GM19351 (cell line): ENCODE results near the gene TCF4.

Experiments used
- ATAC-seq: cut with Tn5 transposase; IDR thresholded peaks from one replicate; pipeline ENCODE4 v1.9.1; 2021; ENCODE audit warnings: mild to moderate bottlenecking, moderate library complexity; ENCODE audit not compliant: unreplicated experiment

TCF4 gene

DNA sequence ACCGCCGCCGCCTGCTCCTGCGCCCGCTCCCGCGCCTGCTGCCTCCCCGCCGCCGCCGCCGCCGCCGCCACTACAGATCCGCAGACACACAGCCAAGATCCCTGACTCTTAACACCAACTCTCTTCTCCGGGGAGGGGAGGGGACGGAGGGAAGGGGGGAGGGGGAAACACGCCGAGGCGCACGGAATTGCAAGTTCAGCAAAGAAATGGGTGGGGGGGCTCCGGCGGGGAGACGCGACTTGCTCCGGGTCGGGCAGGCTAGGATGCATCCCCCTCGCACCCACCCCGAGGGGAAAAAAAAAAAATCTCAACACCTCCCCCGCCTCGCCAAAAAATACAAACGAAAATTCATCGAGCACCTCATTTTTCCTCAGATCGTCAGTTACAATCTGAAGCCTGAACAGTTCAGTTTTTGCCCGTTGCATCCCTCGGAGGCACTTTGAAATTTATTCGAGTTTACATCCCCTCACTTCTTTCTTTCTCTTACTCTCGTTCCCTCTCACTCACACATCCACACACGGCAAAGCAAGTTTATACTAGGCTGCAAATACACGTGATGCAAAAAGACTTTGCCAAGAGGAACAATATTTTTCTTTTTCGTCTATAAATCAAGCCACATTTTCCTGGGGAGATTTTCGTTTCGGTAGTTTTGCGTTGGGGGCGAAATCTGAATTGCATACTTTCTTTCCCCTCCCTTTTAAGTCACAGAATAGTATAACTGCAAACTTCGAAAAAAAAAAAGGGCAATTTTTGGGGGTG is at the start of gene TCF4:
TSS of gene TCF4 (minus strand) at position 82 of the 759 bp plus-strand sequence. CDS start 1,076 bp downstream, outside the sequence.
- no peak for ATAC-seq

DNA sequence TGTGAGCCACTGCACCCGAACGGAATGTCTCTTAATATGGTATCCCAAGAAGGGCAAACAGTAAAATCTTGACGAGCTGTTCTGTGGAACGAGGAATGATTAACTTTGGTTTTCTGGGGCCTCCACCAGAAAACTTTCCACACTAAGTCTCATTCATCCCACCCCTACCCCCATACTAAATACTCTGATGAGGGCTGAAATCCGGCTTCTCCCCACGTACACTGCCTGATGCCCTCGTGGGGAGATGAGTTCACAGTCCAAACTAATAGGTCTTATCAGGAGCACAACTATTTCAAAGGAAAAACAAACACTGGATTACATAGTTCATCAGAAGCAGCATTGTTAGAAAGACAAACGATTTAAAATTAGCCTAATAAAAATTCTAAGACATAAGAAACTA is 49.2 kb upstream of the TCF4 start:
- ATAC-seq = no peak

DNA sequence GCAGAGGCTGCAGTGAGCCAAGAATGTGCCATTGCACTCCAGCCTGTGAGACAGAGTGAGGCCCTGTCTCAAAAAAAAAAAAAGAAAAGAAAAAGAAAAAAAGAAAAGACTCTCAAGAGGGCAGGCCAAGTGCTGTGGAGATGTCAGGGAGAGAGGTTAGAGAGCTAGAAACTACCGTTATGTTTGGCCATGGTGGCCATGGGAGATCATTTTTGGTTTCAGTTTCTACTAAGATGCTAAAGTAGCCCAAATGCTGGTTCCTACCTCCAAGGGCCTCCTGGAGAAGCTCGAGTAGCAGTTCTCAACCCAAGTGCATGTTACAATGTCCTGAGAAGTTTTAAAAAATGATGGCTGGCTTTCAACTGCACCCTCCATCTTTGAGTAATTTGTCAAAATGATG is 47.4 kb upstream of the TCF4 start:
- ATAC-seq = no peak

DNA sequence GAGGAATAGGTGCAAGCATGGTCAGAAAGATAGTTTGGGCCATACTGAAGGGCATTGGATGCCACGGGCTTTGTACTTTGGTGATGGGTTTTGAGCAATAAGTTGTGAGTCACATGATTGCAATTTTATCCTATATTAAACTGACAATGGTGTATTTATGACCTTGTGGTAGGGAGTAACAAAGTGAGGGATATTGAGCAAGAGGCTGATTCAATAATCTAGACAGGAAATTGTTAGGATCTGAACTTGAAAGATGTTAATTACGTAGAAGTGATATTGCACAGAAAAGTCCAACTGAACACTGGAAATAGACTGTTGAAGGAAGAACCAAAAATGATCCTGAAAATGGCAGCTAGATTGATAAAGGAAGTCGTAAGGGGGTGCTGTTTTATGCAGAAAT is 46.6 kb upstream of the TCF4 start:
- no peak for ATAC-seq

DNA sequence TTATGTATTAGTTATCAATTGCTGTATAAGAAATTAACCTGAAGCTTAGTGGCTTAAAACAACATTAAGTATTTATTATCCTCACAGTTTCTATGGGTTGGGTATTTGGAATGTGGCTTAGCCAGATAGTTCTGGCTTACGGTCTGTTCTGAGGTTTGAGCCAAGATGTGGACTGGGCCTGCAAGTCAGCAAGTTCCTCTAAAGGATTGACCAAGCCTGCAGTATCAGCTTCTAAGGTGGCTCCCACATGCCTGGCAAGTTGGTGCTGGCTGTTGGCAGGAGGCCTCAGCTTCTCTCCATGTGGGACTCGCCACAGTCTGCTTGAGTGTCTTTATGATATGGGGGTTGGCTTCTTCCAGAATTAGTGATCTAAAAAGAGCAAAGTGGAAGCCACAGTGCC is 45.0 kb upstream of the TCF4 start:
- no peak for ATAC-seq

DNA sequence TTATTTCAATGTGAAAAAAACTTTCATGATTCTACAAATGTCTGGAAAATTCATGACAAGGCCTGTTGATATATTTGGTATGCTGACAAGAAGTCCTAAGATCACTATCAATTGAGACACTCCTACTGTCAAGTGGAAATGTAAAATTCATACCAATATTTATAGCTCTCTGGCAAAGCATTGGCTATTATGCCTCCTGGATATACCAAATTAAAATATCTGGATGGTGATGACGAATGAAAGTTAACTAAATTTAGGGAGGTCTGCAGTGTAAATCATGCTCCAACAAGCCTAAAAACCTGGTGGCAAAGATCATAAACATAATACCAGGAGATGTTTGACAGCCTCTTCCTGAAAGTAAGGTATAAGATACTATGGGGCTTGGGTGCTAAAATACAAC is 41.1 kb upstream of the TCF4 start:
- ATAC-seq = no peak

DNA sequence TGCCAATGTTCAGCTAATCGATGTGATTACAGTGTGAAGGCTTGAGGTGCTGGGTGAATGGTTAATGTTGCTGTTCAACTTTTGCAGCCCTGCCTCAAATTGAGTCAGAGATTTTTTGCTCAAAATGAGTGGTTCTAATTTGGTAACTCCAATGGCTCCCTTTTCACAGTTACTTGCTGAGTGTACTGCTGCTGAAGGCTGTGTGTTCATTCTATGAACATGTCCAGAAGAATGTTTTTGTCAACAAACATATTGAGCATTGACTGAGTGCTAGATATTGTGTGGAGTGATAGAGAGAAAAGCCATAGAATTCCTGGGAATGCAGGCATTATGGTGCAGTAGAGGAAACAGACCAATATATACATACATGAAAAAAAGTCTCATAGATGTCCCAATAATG is 39.0 kb upstream of the TCF4 start:
- ATAC-seq = no peak

DNA sequence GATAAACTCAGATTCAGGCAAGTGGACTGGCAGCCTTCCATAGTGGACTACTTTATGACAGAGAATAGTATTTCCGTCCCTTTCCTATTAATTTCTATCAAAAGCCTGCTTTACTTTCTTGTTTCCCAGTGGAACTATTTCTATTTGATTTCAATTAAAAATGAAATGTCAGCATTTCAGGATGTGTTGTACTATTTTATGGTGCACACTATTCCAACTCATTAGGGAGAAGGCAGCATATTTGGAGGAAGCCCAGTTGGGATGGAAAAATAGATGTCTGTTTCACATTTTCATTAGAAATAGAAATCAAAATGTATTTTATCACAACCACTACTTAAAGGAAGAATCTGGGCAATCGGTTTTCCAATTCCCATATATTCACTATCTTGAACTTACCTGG is 37.9 kb upstream of the TCF4 start:
- no peak for ATAC-seq

DNA sequence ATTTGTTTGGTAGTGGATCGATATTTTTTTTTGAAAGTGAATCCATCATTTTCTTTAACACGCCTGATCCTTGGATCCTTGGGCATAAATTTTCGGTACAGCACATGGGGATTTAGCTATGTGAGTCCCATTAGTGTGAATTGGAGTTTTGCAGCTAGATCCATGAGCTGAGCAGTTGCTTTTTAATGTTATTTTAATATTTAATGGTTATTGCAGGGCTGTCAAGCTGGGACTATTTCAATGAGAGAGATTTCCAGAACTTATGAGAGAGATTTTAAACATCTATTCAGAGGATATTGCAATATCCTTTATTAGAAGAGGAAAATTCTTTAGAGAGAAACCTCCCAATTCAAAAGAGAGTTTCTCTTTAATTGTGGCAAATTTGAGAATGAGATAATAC is 35.6 kb upstream of the TCF4 start:
- no peak for ATAC-seq

DNA sequence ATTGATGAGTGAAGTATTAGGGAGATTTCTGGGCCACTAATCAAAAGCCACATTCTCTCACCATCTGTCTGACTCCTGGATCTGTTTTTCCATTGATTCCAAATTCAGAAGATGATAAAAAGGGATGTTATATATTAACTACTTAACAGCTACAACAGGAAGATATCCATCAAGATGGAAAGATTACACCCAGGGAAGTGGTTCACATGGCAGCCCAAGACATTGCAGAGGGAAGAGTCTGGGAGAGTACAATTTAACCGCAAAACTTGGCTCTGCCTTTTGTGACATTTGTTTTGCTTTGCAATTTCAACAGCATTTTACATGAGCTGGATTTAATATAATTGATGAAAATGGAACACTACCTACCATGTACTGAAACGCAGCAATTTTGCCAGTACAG is 22.5 kb upstream of the TCF4 start:
- no peak for ATAC-seq

DNA sequence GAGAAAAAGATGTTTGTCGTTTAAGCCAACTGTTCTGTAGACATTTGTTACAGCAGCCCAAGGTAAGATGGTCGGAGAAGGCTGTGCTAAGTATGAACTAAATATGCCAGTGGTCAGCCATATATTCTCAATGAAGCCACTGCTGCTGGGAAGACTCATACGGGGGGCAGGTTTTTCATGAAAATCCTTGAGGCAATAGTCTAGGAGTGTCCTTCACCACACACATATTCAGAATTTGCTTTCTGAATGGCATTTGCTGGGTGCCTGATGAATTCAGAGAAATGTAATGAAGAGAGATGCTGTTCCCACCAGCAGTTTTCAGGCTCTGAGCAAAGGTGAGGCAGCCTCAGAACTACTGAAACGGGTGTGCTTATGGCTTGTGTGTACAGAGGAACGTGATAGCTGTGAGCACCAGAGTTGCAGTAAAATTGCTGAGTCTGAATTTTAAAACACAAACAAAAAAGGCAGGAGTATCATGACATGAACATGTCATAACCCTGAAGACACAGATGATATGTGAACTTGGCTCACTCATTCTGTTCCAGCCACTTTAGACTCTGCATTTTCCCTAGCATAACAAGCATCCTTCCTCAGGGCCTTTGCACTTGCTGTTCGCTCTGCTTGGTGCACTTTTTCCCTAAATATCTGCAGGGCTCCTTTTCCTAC is 21.3 kb upstream of the TCF4 start:
- ATAC-seq = no peak

DNA sequence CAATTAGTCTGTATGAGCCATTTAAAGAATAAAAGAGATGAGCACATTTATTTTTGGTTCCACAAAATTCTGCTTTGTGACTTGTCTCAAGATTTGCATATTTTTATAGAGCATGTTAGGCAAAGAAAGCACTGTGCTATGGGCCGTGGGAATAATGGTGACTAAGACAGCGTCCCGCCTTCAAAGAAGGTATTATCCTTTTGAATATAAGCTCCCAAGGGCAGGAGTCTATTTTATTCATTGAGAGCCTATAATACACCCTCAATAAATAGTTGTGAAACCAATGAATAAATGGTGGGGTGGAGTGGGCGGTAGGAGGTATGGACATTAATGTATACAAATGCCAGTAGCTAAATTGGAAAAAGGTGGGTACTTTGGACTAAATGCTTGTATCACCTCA is 20.5 kb upstream of the TCF4 start:
- ATAC-seq = no peak

DNA sequence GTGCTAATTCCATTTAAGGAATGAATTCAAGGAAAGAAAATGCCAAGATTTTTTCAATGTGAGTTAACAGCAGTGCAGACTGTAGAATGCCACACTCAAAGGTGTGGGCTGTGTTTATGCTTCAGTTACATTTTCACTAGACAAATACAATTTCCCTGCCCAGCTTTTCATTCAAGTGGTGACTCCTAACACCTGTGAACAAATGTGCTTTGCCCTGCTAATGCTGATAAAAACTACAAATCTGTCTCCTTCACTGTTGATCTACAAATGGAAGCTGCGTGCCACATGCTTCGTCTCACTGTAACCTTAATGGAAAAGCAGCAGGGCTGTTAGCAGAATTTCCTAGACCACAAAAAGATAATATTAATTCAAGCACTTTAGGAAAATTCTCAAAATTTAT is 19.8 kb upstream of the TCF4 start:
- no peak for ATAC-seq

DNA sequence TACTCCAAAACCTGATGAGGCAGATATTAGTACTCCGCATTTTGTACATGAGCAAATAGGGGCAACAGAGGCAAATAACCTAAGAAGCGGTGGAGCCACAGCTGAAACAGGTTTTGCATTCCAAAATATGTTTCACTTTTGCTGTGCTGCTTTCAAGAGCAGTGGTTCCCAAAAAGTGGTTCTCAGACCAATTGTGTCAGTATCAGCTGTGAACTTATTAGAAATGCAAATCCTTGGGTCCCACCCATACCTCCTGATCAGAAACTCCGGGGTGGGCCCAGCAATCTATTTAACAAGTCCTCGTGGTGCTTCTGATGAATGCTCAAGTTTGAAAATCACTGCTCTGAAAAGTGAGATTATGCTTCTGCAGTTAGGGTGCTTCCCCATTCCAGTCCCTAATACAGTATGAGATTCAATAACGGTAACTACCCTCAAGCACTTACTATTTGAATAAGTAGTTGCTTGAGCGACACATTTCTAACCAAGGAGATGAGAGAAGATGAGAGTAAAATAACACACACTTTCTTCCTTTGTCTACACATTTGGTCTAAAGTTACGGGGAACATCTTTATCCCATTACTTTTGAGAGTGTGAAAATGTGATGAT is 17.8 kb upstream of the TCF4 start:
- ATAC-seq = peak; percentile 82

DNA sequence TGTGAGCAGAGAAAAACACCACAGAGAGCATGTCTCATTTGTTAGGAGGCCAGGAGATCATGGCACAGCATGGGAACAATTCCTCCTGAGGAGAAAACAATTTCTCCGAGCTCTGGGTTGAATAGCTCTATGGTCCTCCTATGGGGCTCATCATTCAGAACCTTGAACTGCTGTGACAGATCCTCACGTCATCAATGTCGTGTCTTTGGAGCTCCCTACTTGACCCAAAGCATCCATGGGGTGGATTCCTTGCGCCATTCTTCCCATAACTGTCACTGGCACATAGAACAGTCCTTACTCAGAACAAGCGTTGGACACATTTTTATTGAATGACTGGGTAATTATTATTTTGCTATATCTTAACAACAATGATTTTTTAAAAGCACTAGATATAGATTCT is 15.8 kb upstream of the TCF4 start:
- no peak for ATAC-seq

DNA sequence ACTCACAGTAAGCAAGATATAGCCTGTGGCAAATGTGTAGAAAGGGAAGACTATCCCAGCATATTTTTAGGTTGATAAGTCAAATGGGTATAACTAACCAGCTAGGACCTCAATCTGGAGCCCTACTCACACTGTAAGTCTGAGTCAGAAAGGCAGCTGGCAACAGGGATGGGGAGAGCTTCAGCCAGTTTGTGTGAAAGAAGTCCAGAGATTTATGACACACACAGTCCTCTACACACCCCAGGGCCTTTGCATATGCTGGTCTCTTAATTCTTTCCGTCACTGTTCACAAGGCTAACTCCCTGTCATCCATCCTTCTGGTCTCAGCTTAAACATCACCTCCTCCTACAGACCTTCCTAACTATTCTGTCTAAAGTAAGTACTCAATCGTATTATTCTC is 5.9 kb upstream of the TCF4 start:
- no peak for ATAC-seq

DNA sequence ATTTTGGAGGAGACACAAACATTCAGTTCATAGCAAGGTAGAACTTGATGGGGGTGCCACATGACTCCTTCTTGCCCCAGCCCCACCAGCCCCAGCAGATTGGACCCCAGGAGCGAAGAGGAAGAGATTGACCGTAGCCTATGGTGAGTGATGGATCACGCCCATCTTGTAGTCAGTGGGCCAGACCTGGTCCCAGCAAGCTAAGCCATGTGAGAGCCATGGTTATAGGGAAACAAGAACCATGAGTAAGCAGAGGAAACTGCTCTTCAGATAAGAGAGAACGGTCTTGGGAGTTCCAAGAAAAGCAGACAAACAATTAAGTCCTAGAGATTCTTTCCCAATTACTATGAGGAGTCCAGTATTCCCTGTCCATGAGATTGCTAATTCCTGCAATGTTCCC is 4.6 kb upstream of the TCF4 start:
- no peak for ATAC-seq

DNA sequence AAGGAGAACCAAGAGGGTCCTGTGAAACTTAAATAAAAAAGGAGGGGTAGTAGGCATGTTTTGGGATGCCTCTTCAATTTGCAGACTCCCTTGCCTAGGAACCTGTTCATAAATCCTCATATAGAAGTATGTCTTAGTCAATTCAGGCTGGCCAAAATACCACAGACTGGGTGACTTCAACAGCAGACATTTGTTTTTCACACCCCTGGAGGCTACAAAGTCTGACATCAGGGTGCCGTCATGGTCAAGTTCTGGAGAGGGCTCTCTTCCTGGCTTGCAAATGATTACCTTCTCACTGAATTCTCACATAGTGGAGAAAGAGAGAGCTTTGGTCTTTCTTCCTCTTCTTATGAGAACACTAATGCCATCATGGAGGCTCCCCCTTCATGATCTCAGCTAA is 4.1 kb upstream of the TCF4 start:
- ATAC-seq = no peak

DNA sequence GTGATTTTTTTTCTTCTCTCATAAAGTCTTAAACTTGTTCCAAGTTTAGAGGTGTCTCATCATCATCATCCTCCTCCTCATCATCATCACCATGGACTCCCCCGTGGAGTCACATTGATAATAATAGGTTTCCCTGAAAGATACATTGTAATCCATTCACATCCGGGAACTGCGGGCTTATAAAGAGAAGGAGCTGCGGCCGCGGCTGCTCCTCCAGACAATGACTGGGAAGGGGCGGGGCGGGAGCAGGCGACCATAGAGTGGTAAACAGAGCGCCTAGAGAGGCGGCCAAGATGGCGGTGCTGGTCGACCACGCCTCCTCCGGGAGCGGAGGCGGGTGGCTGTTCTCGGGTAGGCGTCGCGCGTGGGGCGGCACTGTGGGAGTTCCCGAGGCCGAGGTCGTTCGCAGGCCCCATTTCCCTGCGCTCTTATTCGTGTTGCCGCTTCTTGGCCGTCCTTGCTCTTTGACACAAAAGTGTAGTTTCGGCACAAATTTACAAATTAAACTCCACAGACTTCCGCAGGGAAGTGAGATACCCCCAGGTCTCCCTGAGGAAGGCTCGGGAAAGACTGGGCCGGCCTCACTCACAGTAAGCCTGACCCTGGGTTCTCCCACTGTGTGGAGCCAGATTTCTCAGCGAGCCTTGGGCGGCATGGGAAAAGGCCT is 1.8 kb upstream of the TCF4 start:
- peak; percentile 75 for ATAC-seq

DNA sequence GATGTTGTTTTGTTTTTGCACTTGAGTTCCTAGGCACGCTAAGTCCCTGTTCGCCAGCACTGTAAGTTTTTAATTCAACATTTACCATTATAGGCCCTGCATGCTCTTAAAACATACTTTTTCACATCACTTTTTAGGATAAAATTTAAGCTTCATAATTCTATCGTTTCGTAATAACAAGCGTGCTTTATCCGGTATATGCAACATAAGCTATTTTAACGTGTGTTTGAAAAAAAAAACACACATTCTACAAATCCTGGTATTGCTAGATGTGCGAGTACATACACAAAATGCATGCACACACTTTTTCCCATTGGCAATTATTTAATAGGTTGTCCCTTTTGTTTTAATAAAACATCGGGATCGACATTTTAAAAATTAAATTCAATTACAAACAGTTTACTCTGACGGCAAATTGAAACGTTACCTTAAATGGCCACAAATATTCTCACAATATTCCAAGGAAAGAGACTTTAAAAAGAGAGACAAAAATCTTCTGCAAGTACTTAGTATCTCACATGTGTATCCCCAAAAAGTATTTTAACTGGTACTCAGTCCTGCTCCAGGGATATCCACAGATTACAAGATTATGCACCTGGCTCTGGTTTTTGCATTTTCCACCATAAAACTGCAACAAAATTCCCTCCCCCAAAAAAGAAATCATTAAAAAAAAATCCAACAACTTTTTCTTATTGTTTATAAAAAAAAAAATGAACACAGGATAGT is 1.0 kb upstream of the TCF4 start:
- ATAC-seq = no peak

DNA sequence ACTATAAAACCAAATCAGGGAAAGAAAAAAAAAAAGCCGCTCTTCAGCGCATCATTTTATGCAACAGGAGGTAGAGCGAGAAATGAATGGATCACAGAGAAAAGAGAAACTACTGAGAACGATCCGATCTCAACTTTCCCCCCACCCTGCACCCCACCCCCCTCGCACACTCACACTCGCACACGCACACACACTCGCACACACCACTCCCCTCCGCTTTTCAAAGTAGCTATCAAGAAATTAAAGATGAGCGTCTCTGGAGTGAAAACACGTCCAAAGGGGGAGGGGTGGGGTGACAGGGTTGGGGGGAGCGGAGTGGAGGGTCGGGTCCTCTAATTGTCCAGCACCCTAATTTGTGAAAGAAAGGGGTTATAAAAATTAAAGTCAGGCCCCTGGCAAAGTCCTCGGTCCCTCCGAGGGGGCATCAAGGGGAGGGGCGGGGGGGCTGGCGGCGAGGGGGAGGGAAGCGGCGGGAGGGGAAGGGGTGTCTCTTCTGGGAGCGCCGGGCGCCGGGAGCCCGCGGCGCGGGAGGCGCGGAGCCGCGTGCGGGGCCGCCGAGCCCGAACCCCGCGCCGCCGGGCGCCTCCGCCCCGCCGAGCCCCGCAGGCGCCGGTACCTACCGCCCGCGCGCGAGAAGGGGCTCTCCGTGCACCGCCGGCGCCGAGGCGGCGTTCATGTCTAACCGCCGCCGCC is 428 bp downstream of the TCF4 start:
- ATAC-seq = peak; percentile 29
